Mesothelial cell of epicardium (in vitro differentiated cells): ENCODE measurements around the gene TRRAP. TPM values are rescaled to one million over a fixed set of nuclear protein-coding genes. Genes with fewer than 3 reads are reported as not detected.
"Not testable (repeated sequence)": the region's sequence is repeated elsewhere in the genome, so short reads cannot be mapped to it uniquely, and the experiment has no call there.

Source experiments
- DNase-seq, 2 experiments: peaks; one replicate each; pipeline ENCODE4 v3.0.0; 2021; ENCODE audit warnings: low spot score in 2 of 2; ENCODE audit not compliant: unreplicated experiment in 2 of 2
- H3K27ac Mint-ChIP-seq: 2 replicates; pipeline ENCODE4 v1.8.0; 2021; ENCODE audit warnings: mixed read lengths
- H3K27me3 Mint-ChIP-seq: 2 replicates; pipeline ENCODE4 v1.8.0; 2021; ENCODE audit warnings: low read depth, mixed read lengths
- H3K36me3 Mint-ChIP-seq: 2 replicates; pipeline ENCODE4 v1.8.0; 2021; ENCODE audit warnings: mixed read lengths
- H3K4me1 Mint-ChIP-seq: 2 replicates; pipeline ENCODE4 v1.8.0; 2021; ENCODE audit warnings: mixed read lengths
- H3K4me3 Mint-ChIP-seq: 2 replicates; pipeline ENCODE4 v1.8.0; 2021; ENCODE audit warnings: mild to moderate bottlenecking, moderate library complexity, mixed read lengths
- H3K9me3 Mint-ChIP-seq: 2 replicates; pipeline ENCODE4 v1.8.0; 2021; ENCODE audit warnings: mixed read lengths
- CTCF ChIP-seq: fragments of 200-600 bp; sonication (generic); IDR thresholded peaks from one replicate; pipeline ENCODE4 v1.5.0; 2021; ENCODE audit warnings: antibody characterized with exemption; ENCODE audit not compliant: unreplicated experiment
- total RNA-seq: library from RNA; stranded (reverse); gene quantifications from 3 replicates; pipeline ENCODE4 v1.2.1, GENCODE V29; 2021

Gene TRRAP
- total RNA-seq, 1 donor from 2014 or later: 82.9 TPM

- no peak for DNase-seq
- Mint-ChIP-seq H3K4me1 (peaks cover 9% of the 10 kb centered on the region), H3K4me3 (no peak overlapping the region), H3K27me3 (no peaks in the 10 kb centered on the region), H3K27ac (no peak overlapping the region), H3K36me3 (peaks cover 60% of the 10 kb centered on the region), H3K9me3 (no peaks in the 10 kb centered on the region)
- TF ChIP-seq CTCF: no peak
Measured at GRCh38 chr7:99038086-99038855, 159.9 kb downstream of the TRRAP start.

GRCh38 chr7:99039384-99039891 is 161.1 kb downstream of the TRRAP start:
- H3K27ac Mint-ChIP-seq: no peak overlapping the region
- TF ChIP-seq CTCF: no peak

DNA sequence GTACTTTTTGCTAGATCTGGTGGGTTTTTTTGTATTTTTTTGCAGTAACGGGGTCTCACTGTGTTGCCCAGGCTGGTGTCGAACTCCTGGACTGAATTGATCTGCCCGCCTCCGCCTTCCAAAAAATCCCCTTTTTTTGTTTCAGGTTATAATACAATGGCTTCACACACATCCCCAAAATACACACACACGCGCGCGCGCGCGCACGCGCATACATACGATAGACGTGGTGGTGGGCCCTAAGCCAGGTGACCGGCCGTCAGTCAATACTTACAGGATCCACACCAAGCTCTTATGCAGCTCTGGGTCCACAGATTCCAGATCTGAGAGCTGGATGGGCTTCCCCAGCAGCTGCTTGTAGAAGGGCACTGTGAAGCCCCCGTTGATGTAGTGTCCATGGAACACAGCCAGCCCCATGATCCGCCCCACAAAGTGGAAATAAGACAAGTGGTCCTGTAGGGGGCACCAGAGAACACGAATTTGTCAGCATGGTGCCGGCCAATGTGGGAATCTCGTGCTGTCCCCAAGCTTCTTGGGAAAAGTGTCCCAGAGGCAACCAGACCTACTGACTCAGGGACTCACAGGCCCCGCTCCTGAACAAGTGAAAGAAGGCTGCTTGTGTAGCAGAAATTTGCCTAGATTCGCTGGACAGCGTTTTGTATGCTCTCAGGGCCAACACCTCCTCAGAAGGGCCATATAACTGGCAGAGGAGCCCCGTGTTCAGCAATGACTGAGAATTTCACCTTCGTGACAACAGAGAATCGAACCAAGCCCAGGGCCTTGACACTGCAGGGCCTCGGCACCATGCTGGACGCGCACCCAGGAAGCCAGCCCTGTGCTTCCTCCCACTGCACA is 162.0 kb downstream of the TRRAP start:
- H3K4me1 Mint-ChIP-seq: peaks cover 10% of the 10 kb centered on the region
- TF ChIP-seq CTCF: peak; percentile 83
- no peaks in the 10 kb centered on the region for H3K27me3 Mint-ChIP-seq
- H3K36me3 Mint-ChIP-seq: peaks cover 62% of the 10 kb centered on the region
- H3K9me3 Mint-ChIP-seq: no peaks in the 10 kb centered on the region
- peak overlapping the region; percentile 86 for H3K27ac Mint-ChIP-seq
- no peak overlapping the region for H3K4me3 Mint-ChIP-seq
- peak; percentile 61 to 82 for DNase-seq

More at GRCh38 chr7:99039384-99039891, 161.1 kb downstream of the TRRAP start:
- DNase-seq: no peak
- Mint-ChIP-seq H3K4me3 (no peak overlapping the region), H3K36me3 (peaks cover 64% of the 10 kb centered on the region), H3K27me3 (no peaks in the 10 kb centered on the region), H3K9me3 (no peaks in the 10 kb centered on the region), H3K4me1 (peaks cover 10% of the 10 kb centered on the region)

GRCh38 chr7:99041526-99041925 is 163.2 kb downstream of the TRRAP start:
- DNase-seq: no peak
- Mint-ChIP-seq H3K27ac (peak overlapping the region; percentile 45), H3K36me3 (peaks cover 59% of the 10 kb centered on the region), H3K27me3 (no peaks in the 10 kb centered on the region), H3K4me3 (no peak overlapping the region), H3K9me3 (no peaks in the 10 kb centered on the region), H3K4me1 (peaks cover 10% of the 10 kb centered on the region)
- no peak for TF ChIP-seq CTCF

GRCh38 chr7:99042957-99043356 is 164.6 kb downstream of the TRRAP start:
- Mint-ChIP-seq H3K4me3 (no peak overlapping the region), H3K27me3 (no peaks in the 10 kb centered on the region), H3K9me3 (no peaks in the 10 kb centered on the region), H3K4me1 (peaks cover 10% of the 10 kb centered on the region), H3K27ac (peak overlapping the region; percentile 77), H3K36me3 (peaks cover 58% of the 10 kb centered on the region)
- no peak for TF ChIP-seq CTCF
- DNase-seq: no peak

- peaks cover 55% of the 10 kb centered on the region for H3K36me3 Mint-ChIP-seq
Measured at GRCh38 chr7:99044858-99045257, 166.5 kb downstream of the TRRAP start.

DNA sequence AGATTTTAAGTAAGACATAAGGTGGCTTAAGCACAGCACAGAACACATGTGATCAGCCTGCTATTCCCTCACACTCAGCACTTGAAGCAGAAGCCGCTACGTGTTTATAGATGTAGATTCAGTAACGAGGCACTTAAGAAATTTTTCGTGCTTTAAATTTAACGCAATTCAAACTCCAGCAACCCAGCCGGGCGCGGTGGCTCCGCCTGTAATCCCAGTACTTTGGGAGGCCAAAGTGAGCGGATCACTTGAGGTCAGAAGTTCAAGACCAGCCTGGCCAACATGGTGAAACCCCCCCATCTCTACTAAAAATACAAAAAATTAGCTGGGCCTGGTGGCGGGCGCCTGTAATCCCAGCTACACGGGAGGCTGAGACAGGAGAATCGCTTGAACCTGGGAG is 167.9 kb downstream of the TRRAP start:
- H3K36me3 Mint-ChIP-seq: peaks cover 54% of the 10 kb centered on the region
- H3K27ac Mint-ChIP-seq, H3K4me3 Mint-ChIP-seq, DNase-seq, H3K9me3 Mint-ChIP-seq, H3K4me1 Mint-ChIP-seq, H3K27me3 Mint-ChIP-seq: not testable (repeated sequence)

More at GRCh38 chr7:99044858-99045257, 166.5 kb downstream of the TRRAP start:
- not testable (repeated sequence) for H3K4me1 Mint-ChIP-seq, H3K4me3 Mint-ChIP-seq, H3K27ac Mint-ChIP-seq, H3K9me3 Mint-ChIP-seq, H3K27me3 Mint-ChIP-seq, DNase-seq
